ENCODE data around the gene ZNF619. TPM values are rescaled to one million over a fixed set of nuclear protein-coding genes. Genes with fewer than 3 reads are reported as not detected.

ZNF619 gene
- total RNA-seq, 1 experiment from 2014 or later = 7.2 TPM

GRCh38 chr3:40497288-40497687 lies 20.4 kb downstream of the ZNF619 start:
- no peaks in the 10 kb centered on the region for H3K9me3 Mint-ChIP-seq
- no peak for ATAC-seq
- ChIA-PET POLR2A (no interaction called here), CTCF (no interaction called here)
- no peak for DNase-seq (ENCODE audit: low spot score)
- TF ChIP-seq, protein P1, sequence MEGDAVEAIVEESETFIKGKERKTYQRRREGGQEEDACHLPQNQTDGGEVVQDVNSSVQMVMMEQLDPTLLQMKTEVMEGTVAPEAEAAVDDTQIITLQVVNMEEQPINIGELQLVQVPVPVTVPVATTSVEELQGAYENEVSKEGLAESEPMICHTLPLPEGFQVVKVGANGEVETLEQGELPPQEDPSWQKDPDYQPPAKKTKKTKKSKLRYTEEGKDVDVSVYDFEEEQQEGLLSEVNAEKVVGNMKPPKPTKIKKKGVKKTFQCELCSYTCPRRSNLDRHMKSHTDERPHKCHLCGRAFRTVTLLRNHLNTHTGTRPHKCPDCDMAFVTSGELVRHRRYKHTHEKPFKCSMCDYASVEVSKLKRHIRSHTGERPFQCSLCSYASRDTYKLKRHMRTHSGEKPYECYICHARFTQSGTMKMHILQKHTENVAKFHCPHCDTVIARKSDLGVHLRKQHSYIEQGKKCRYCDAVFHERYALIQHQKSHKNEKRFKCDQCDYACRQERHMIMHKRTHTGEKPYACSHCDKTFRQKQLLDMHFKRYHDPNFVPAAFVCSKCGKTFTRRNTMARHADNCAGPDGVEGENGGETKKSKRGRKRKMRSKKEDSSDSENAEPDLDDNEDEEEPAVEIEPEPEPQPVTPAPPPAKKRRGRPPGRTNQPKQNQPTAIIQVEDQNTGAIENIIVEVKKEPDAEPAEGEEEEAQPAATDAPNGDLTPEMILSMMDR (IDR thresholded peaks at IDR 0.05) = no peak
- TF ChIP-seq E2F5 (CRISPR knock-in tag; IDR thresholded peaks at IDR 0.05) (no peak), ZSCAN18 (CRISPR knock-in tag; IDR thresholded peaks at IDR 0.05) (no peak), EMX1 (CRISPR knock-in tag; IDR thresholded peaks at IDR 0.05) (no peak), KAT7 (CRISPR knock-in tag; IDR thresholded peaks at IDR 0.05; ENCODE audit: borderline replicate concordance) (no peak), TEAD1 (CRISPR knock-in tag; IDR thresholded peaks at IDR 0.05) (no peak), ELF4 (CRISPR knock-in tag; IDR thresholded peaks at IDR 0.05; ENCODE audit: low read depth) (no peak), SP1 (CRISPR knock-in tag; conservative IDR thresholded peaks at IDR 0.05) (no peak), ERG (CRISPR knock-in tag; IDR thresholded peaks at IDR 0.05) (no peak), ZNF219 (CRISPR knock-in tag; IDR thresholded peaks at IDR 0.05; ENCODE audit: borderline replicate concordance) (no peak), ESRRA (CRISPR knock-in tag; IDR thresholded peaks at IDR 0.05; ENCODE audit: borderline replicate concordance) (no peak)
- TF ChIP-seq, protein P2, sequence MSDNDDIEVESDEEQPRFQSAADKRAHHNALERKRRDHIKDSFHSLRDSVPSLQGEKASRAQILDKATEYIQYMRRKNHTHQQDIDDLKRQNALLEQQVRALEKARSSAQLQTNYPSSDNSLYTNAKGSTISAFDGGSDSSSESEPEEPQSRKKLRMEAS (CRISPR knock-in tag; IDR thresholded peaks at IDR 0.05) = no peak
- TF ChIP-seq, protein P3, sequence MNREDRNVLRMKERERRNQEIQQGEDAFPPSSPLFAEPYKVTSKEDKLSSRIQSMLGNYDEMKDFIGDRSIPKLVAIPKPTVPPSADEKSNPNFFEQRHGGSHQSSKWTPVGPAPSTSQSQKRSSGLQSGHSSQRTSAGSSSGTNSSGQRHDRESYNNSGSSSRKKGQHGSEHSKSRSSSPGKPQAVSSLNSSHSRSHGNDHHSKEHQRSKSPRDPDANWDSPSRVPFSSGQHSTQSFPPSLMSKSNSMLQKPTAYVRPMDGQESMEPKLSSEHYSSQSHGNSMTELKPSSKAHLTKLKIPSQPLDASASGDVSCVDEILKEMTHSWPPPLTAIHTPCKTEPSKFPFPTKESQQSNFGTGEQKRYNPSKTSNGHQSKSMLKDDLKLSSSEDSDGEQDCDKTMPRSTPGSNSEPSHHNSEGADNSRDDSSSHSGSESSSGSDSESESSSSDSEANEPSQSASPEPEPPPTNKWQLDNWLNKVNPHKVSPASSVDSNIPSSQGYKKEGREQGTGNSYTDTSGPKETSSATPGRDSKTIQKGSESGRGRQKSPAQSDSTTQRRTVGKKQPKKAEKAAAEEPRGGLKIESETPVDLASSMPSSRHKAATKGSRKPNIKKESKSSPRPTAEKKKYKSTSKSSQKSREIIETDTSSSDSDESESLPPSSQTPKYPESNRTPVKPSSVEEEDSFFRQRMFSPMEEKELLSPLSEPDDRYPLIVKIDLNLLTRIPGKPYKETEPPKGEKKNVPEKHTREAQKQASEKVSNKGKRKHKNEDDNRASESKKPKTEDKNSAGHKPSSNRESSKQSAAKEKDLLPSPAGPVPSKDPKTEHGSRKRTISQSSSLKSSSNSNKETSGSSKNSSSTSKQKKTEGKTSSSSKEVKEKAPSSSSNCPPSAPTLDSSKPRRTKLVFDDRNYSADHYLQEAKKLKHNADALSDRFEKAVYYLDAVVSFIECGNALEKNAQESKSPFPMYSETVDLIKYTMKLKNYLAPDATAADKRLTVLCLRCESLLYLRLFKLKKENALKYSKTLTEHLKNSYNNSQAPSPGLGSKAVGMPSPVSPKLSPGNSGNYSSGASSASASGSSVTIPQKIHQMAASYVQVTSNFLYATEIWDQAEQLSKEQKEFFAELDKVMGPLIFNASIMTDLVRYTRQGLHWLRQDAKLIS (CRISPR knock-in tag; IDR thresholded peaks at IDR 0.05; ENCODE audit: borderline replicate concordance) = no peak
- no peak overlapping the region for H3K4me3 Mint-ChIP-seq
- no peaks in the 10 kb centered on the region for H3K36me3 Mint-ChIP-seq
- peaks cover 7% of the 10 kb centered on the region for H3K4me1 Mint-ChIP-seq
- no peak overlapping the region for H3K27ac Mint-ChIP-seq
- no peaks in the 10 kb centered on the region for H3K27me3 Mint-ChIP-seq (ENCODE audit: low read depth)

- no peak for TF ChIP-seq GABPB1 (CRISPR knock-in tag; IDR thresholded peaks at IDR 0.05)
- no peak for TF ChIP-seq EMX1 (CRISPR knock-in tag; IDR thresholded peaks at IDR 0.05)
- no peak for TF ChIP-seq ZMAT4 (CRISPR knock-in tag; IDR thresholded peaks at IDR 0.05)
- no peak for TF ChIP-seq NFE2L1 (CRISPR knock-in tag; IDR thresholded peaks at IDR 0.05)
- no peak for TF ChIP-seq ZNF219 (CRISPR knock-in tag; IDR thresholded peaks at IDR 0.05; ENCODE audit: borderline replicate concordance)
- TF ChIP-seq ERG (CRISPR knock-in tag; IDR thresholded peaks at IDR 0.05) = no peak
- TF ChIP-seq E2F1 (CRISPR knock-in tag; IDR thresholded peaks at IDR 0.05) = no peak
- TF ChIP-seq ZNF416 (CRISPR knock-in tag; IDR thresholded peaks at IDR 0.05) = no peak
- TF ChIP-seq HMGA2 (CRISPR knock-in tag; IDR thresholded peaks at IDR 0.05) = no peak
- Mint-ChIP-seq H3K9me3 (no peaks in the 10 kb centered on the region), H3K27ac (no peak overlapping the region), H3K4me3 (no peak overlapping the region), H3K4me1 (peaks cover 4% of the 10 kb centered on the region; the same call in 1 of the 2 replicates), H3K27me3 (ENCODE audit: low read depth) (peaks cover 2% of the 10 kb centered on the region; the same call in 1 of the 2 replicates), H3K36me3 (no peaks in the 10 kb centered on the region)
- ChIA-PET POLR2A (no interaction called here), CTCF (no interaction called here)
- DNase-seq (ENCODE audit: low spot score) (no peak), ATAC-seq (no peak)
These were observed 23.0 kb downstream of the ZNF619 start for GRCh38 chr3:40499952-40500351.

Measured in WTC11 (cell line).